ENCODE data around the gene DLG2. TPM values are rescaled to one million over a fixed set of nuclear protein-coding genes. Genes with fewer than 3 reads are reported as not detected.
"Not testable (repeated sequence)": the region's sequence is repeated elsewhere in the genome, so short reads cannot be mapped to it uniquely, and the experiment has no call there.

The DLG2 gene
- total RNA-seq, 1 donor from 2014 or later: 7.2 TPM

DNA sequence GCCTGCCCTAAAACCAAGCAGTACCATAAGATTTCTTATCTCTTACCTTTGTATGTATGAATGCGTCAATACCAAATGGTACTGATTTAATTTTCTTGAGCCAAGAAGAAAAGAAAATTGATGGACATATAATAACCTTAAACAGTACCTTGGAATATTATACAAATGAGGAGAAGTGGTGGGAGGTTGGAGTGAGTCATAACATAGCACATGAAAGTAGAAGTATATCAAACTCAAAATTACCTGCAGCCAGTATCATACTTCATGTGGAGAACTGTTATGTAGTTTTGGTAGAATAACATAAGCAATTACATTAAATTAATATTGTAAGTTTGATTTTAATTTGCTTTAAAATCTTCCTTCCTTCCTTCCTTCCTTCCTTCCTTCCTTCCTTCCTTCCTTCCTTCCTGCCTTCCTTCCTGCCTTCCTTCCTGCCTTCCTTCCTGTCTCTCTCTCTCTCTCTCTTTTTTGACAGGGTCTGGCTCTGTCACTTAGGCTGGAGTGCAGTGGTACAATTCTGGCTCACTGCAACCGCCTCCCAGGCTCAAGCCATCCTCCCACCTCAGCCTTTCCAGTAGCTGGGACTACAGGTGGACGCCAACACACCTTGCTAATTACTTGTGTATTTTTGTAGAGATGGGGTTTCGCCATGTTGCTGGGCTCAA is 1880.1 kb downstream of the DLG2 start:
- no peak for DNase-seq
- H3K4me1 ChIP-seq: no peaks in the 10 kb centered on the region
- no peak for ATAC-seq
- no peaks in the 10 kb centered on the region for H3K36me3 ChIP-seq
- TF ChIP-seq, protein P1, sequence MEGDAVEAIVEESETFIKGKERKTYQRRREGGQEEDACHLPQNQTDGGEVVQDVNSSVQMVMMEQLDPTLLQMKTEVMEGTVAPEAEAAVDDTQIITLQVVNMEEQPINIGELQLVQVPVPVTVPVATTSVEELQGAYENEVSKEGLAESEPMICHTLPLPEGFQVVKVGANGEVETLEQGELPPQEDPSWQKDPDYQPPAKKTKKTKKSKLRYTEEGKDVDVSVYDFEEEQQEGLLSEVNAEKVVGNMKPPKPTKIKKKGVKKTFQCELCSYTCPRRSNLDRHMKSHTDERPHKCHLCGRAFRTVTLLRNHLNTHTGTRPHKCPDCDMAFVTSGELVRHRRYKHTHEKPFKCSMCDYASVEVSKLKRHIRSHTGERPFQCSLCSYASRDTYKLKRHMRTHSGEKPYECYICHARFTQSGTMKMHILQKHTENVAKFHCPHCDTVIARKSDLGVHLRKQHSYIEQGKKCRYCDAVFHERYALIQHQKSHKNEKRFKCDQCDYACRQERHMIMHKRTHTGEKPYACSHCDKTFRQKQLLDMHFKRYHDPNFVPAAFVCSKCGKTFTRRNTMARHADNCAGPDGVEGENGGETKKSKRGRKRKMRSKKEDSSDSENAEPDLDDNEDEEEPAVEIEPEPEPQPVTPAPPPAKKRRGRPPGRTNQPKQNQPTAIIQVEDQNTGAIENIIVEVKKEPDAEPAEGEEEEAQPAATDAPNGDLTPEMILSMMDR (IDR thresholded peaks at IDR 0.05): no peak
- no peak overlapping the region for H3K27ac ChIP-seq
- no peak overlapping the region for H3K4me3 ChIP-seq
- H3K27me3 ChIP-seq (ENCODE audit: low read depth): no peaks in the 10 kb centered on the region
- intact Hi-C loops (cut with DNase I): no loop called here
- H3K9me3 ChIP-seq: no peaks in the 10 kb centered on the region

DNA sequence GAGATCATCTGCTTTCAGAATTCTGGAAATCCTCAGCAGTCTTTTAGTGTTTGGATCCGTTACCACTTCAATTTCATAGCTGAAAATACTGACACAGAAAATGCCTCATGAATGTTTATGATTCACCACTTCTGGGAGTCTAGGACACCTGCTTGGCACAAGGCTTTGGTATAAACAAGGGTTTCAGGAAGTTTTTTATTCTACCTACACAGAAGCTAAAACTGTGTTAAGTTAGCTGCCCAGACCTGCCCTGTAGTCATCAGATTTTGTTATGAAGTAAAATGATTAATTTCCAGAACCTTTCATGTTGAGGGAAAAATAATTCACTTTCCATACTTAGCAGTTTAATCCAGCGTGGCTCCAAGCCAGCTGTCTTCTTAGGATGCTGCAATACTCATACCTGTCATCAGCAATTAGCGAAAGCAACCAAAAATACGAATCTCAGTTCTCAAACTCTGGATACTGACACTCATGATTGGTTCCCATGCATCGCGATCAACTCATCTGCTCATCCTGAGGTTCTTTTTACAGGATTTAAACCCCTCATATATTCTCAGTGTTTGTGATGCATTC is 1882.4 kb downstream of the DLG2 start:
- ATAC-seq: no peak
- no peaks in the 10 kb centered on the region for H3K4me1 ChIP-seq
- intact Hi-C loops (cut with DNase I): no loop called here
- TF ChIP-seq, protein P1 (IDR thresholded peaks at IDR 0.05): no peak
- H3K27me3 ChIP-seq (ENCODE audit: low read depth): no peaks in the 10 kb centered on the region
- no peak overlapping the region for H3K4me3 ChIP-seq
- H3K36me3 ChIP-seq: no peaks in the 10 kb centered on the region
- H3K27ac ChIP-seq: no peak overlapping the region
- DNase-seq: no peak
- no peaks in the 10 kb centered on the region for H3K9me3 ChIP-seq

DNA sequence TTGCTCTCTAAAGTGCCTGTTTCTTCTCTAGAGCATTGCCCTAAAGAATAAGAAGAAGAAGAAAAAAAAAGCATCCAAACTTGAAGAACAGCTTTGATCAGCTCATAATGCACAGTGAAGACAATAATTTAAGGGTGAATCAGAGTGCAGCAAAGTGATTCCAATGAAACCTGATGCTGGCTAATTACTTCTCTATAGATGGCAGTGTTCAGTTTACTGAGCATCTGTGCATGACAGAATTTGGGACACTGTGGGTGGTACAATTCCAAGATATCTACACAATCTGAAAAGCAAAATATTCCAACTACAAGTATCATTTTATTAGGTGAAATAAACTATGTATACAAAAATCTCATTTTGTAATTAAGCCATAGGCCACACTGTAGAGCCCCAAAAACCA is 1890.5 kb downstream of the DLG2 start:
- TF ChIP-seq, protein P1 (IDR thresholded peaks at IDR 0.05): no peak
- Histone ChIP-seq H3K4me3 (no peak overlapping the region), H3K4me1 (no peaks in the 10 kb centered on the region), H3K9me3 (no peaks in the 10 kb centered on the region), H3K27ac (no peak overlapping the region), H3K27me3 (ENCODE audit: low read depth) (no peaks in the 10 kb centered on the region), H3K36me3 (no peaks in the 10 kb centered on the region)
- DNase-seq (no peak), ATAC-seq (no peak)
- intact Hi-C loops (cut with DNase I): no loop called here

DNA sequence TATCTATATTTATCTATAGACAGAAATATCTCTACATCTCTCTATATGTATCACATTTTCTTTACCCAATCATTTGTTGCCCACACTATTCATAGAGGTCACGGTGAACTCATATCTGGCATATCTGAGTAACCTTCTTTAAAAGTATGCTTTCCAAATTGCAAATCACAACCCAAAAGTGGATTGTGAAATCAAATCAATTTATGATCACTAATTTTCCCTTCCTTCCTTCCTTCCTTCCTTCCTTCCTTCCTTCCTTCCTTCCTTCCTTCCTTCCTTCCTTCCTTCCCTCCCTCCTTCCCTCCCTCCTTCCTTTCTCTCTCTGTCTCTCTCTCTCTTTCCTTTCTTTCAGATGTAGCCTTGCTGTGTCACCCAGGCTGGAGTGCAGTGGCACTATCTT is 1893.0 kb downstream of the DLG2 start:
- TF ChIP-seq, protein P1 (IDR thresholded peaks at IDR 0.05): no peak

DNA sequence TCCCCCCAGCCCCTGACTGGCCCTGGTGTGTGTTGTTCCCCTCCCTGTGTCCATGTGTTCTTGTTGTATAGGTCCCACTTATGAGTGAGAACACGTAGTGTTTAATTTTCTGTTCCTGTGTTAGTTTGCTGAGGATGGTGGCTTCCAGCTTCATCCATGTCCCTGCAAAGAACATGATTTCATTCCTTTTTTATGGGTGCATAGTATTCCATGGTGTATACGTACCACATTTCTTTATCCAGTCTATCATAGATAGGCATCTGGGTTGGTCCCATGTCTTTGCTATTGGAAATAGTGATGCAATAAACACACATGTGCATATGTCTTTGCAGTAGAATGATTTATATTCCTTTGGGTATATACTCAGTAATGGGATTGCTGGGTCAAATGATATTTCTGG is 1895.9 kb downstream of the DLG2 start:
- H3K36me3 ChIP-seq; intact Hi-C loops (cut with DNase I); H3K4me1 ChIP-seq; H3K27ac ChIP-seq; H3K9me3 ChIP-seq; H3K4me3 ChIP-seq; ATAC-seq; DNase-seq; H3K27me3 ChIP-seq (ENCODE audit: low read depth): not testable (repeated sequence)

More for the DNA sequence above, 1893.0 kb downstream of the DLG2 start:
- Histone ChIP-seq H3K9me3 (no peaks in the 10 kb centered on the region), H3K36me3 (no peaks in the 10 kb centered on the region), H3K27ac (no peak overlapping the region), H3K4me3 (no peak overlapping the region), H3K27me3 (ENCODE audit: low read depth) (no peaks in the 10 kb centered on the region), H3K4me1 (no peaks in the 10 kb centered on the region)
- intact Hi-C loops (cut with DNase I): no loop called here
- ATAC-seq (no peak), DNase-seq (no peak)

DNA sequence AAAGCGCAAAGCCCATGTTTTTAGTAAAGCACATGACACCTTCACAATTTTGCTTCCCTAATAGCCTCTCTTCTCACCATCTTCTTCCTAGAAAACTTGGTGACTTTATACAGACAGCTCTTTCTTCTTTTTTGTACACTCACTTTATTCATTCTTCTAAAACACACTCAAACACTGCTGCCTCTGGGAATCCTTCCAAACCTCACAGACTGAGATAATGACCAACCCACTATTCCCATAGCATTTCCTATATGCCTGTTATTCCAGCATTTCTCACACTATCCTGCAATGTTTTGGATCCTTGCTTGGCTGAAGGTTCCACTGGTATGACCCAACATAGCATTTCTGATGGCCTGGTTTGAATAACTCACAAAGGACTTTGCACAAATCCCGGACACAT is 1898.9 kb downstream of the DLG2 start:
- TF ChIP-seq, protein P1 (IDR thresholded peaks at IDR 0.05): no peak
- Histone ChIP-seq H3K27ac (no peak overlapping the region), H3K27me3 (ENCODE audit: low read depth) (no peaks in the 10 kb centered on the region), H3K9me3 (no peaks in the 10 kb centered on the region), H3K4me3 (no peak overlapping the region), H3K36me3 (no peaks in the 10 kb centered on the region), H3K4me1 (peaks cover 15% of the 10 kb centered on the region)
- intact Hi-C loops (cut with DNase I): no loop called here
- ATAC-seq (no peak), DNase-seq (no peak)
